22Rv1 (cell line): ENCODE measurements around the gene SEL1L.

Experiments
- H3K27ac ChIP-seq: fragments of 450-650 bp; 2 replicates; pipeline ENCODE4 v1.5.1; 2017
- ZFX ChIP-seq: fragments of 450-650 bp; IDR thresholded peaks from 2 replicates; pipeline ENCODE4 v1.6.1; 2017; ENCODE audit warnings: antibody characterized with exemption, borderline replicate concordance
- TF ChIP-seq, protein P1 (sequence below): fragments of 450-650 bp; IDR thresholded peaks from 2 replicates; pipeline ENCODE4 v1.5.1; 2017; ENCODE audit warnings: mild to moderate bottlenecking

SEL1L gene

DNA sequence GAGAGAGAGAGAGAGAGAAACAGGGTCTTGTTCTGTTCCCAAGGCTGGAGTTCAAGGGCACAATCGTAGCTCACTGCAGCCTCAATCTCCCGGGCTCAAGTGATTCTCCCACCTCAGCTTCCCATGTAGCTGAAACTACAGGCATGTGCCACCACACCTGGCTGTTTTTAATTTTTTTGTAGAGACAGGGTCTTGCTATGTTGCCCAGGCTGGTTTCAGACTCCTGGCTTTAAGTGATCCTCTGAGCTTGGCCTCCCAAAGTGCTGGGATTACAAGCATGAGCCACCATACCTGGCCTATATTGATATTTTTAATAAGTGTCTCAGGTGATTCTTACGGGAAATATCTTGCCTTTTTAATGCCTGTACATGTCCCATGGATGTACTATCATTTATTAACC lies 82.7 kb downstream of the SEL1L start:
- TF ChIP-seq ZFX = no peak
- TF ChIP-seq, protein P1, sequence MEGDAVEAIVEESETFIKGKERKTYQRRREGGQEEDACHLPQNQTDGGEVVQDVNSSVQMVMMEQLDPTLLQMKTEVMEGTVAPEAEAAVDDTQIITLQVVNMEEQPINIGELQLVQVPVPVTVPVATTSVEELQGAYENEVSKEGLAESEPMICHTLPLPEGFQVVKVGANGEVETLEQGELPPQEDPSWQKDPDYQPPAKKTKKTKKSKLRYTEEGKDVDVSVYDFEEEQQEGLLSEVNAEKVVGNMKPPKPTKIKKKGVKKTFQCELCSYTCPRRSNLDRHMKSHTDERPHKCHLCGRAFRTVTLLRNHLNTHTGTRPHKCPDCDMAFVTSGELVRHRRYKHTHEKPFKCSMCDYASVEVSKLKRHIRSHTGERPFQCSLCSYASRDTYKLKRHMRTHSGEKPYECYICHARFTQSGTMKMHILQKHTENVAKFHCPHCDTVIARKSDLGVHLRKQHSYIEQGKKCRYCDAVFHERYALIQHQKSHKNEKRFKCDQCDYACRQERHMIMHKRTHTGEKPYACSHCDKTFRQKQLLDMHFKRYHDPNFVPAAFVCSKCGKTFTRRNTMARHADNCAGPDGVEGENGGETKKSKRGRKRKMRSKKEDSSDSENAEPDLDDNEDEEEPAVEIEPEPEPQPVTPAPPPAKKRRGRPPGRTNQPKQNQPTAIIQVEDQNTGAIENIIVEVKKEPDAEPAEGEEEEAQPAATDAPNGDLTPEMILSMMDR = no peak
- no peak overlapping the region for H3K27ac ChIP-seq

DNA sequence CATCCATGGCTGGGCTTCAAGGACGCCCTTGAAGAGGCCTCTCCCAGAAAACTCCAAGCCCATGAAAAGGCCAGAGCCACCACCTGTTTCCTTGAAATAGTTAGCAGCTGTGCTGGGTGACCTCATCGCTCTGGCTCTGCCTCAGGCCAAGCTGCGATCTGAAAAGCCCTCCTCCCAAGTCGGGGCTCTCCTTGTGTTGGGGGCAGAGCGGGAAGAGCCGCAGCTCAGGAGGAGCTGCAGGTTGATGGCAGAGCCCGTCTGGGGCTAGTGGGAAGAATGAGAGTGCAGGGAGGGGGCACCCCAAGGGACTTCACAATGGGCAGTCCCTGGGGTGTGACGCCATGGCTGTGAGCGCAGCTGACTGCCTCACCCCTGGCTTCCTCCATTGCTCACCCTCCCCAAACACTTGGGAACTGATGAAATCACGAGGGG lies 83.5 kb downstream of the SEL1L start:
- TF ChIP-seq, protein P1 = no peak
- no peak for TF ChIP-seq ZFX
- no peak overlapping the region for H3K27ac ChIP-seq

DNA sequence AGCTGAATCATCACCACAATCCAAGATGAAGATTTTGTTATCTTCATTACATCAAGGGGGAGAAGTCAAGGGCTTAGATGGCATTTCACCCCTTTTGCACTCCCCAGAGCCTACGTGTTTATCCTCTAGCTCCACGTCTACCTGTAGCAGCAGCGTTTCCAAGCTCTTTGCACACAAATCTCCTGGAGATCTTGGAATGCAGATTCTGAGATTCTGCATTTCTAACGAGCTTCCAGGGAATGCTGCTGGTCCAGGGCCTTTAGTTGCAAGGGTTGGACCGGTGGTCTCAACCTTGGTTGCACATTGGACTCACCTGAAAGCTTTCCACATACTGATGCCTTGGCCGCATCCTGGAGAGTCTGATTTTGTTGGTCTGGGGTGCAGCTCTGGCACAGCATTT lies 84.1 kb downstream of the SEL1L start:
- no peak for TF ChIP-seq ZFX
- TF ChIP-seq, protein P1 = no peak

DNA sequence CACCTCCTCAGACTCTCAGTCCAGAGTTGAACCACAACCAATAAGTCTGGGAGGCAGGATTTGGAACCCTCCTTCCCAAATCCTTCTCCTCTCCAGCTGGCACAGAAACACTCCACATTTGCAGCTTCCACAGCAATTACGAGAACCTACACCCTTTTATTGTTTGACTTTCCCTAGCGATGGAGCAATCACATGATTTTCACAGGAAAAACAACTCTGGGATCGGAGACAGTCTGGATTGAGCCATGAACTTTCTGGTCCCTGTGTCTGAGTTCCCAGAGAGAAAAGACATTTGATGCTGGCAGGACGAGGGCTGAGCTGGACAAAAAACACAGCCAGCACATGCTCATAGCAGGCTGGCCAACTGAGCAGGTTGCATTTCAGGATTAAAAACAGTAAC lies 84.5 kb downstream of the SEL1L start:
- no peak overlapping the region for H3K27ac ChIP-seq
- TF ChIP-seq, protein P1 = no peak
- no peak for TF ChIP-seq ZFX

More for the DNA sequence above, 84.1 kb downstream of the SEL1L start:
- H3K27ac ChIP-seq = no peak overlapping the region

DNA sequence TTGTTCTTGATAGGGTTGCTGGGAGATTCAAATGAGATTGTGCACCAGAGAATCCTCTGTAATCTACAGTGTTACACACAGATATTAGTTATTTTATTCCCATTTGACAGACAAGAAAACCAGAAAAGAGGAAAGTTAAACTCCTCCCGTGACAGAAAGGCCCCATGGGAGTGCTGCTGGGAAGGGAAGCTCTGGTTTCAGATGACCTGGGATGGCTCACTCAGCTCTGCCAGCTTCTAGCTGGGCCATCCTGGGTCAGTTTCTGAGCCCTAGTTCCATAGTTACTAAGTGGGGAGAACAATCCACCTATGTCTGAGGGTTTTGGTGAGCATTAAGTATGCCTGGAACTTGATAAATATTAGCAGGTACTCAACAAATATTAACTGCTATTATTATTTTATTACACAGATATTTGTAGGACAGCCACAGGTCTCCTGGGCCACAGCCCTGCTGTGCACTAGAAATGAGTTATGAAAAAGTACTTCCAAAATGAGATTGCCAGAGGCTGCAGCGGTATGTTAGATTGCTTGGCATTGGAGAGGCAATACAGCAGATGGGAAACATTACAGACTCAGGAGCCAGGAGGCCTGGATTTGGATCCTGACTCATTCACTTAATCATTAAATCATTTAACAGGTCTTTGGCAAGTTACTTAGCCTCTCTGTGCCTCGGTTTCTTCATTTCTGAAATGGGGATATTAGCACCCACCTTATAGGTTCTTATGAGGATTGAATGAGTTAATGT lies 86.5 kb downstream of the SEL1L start:
- TF ChIP-seq ZFX = no peak
- TF ChIP-seq, protein P1 = no peak
- no peak overlapping the region for H3K27ac ChIP-seq

DNA sequence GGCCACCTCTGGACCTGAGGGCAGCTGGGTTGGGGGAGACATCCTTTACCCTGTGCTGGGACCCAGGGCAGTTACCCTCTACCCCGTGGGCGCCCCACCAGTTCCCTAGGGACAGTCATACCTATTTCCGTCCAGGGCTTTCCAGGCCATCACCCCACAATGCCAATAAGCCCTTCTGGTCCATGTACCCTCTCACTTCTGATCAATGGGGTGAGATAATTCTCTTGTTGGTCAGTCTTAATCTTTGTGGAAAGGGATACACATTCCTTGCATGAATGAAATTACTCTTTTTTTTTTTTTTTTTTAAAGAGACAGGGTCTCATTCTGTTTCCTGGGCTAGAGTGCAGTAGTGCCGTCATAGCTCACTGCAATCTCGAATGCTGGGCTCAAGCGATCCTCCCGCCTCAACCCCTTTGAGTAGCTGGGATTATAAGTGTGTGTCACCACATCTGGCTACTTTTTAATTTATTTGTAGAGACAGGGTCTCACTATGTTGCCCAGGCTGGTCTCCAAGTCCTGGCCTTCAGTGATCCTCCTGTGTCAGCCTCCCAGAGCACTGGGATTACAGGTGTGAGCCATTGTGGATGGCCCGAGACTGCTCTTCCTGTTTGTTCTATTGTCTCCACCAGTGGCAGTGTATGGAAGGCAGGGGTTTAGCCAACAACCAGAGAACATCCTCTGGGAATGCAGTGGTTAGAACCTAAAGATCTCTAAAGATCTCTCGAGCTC lies 87.2 kb downstream of the SEL1L start:
- TF ChIP-seq, protein P1 = no peak
- no peak for TF ChIP-seq ZFX
- no peak overlapping the region for H3K27ac ChIP-seq

DNA sequence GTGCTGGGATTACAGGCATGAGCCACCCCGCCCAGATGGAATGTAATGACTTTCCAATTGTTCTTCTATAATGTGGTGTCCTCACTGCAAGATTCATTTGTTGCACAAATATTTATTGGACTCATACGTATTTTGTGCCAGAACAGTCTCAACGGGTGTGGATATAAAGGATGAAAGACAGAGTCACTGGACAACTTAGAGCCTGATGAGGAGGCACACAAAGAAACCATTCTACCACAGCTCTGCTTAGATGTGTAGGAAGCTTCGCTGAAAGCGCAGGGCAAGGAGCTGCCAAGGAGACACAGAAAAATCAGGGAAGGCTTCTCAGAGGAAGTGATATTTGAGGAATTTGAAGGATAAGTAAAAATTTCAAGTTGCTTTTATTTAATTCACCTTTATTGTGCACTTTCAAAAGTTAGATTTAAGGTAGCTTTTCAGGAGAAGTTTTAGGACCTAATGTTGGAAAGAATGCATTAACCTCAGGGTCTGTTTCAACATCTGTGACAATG lies 92.0 kb downstream of the SEL1L start:
- no peak for TF ChIP-seq ZFX
- TF ChIP-seq, protein P1 = no peak
- no peak overlapping the region for H3K27ac ChIP-seq
